Right lung (tissue), 5 donors: ENCODE data around the gene RBM17. TPM values are rescaled to one million over a fixed set of nuclear protein-coding genes. Genes with fewer than 3 reads are reported as not detected.
"Not testable (repeated sequence)": the region's sequence is repeated elsewhere in the genome, so short reads cannot be mapped to it uniquely, and the experiment has no call there.

Experiments
- DNase-seq, 2 donors: peaks; one replicate each; pipeline ENCODE4 v3.0.0-alpha.2; 2013
- polyA plus RNA-seq, 5 donors: library from polyadenylated mRNA; unstranded; fragments of 120-200 nt; gene quantifications; one replicate each; pipeline versions ENCODE4 v1.2.1 to v1.2.3, GENCODE V29; 2013; ENCODE audit warnings: inconsistent platforms in 1 of 5, low replicate concordance in 1 of 5; ENCODE audit not compliant: insufficient read length in 5 of 5, insufficient read depth in 1 of 5

The RBM17 gene
- polyA plus RNA-seq, 5 donors, result 157 to 211 (median 190) TPM

- no peak for DNase-seq
Observed at GRCh38 chr10:6151087-6151977, 62.5 kb downstream of the RBM17 start.

- no peak for DNase-seq
Observed at GRCh38 chr10:6153845-6154244, 65.0 kb downstream of the RBM17 start.

GRCh38 chr10:6154566-6154965 lies 65.7 kb downstream of the RBM17 start:
- DNase-seq, result no peak

GRCh38 chr10:6158276-6158675 lies 69.4 kb downstream of the RBM17 start:
- DNase-seq, result no peak

DNA sequence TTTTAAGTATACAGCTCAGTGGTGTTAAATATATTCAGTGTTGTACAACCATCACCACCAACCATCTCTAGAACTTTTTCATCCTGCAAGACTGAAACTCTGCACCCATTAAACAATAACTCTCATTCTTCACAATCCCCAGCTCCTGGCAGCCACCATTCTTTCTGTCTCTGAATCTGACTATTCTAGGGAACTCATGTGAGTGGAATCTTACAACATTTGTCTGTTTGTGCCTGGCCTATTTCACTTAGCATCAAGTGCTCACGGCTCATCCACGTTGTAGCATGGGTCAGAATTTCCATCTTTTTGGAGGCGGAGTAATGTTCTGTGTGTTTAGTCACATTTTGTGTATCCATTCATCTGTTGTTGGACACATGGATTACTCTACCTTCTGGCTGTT lies 73.1 kb downstream of the RBM17 start:
- no peak for DNase-seq

- no peak for DNase-seq
Observed at GRCh38 chr10:6162589-6163356, 73.9 kb downstream of the RBM17 start.

DNA sequence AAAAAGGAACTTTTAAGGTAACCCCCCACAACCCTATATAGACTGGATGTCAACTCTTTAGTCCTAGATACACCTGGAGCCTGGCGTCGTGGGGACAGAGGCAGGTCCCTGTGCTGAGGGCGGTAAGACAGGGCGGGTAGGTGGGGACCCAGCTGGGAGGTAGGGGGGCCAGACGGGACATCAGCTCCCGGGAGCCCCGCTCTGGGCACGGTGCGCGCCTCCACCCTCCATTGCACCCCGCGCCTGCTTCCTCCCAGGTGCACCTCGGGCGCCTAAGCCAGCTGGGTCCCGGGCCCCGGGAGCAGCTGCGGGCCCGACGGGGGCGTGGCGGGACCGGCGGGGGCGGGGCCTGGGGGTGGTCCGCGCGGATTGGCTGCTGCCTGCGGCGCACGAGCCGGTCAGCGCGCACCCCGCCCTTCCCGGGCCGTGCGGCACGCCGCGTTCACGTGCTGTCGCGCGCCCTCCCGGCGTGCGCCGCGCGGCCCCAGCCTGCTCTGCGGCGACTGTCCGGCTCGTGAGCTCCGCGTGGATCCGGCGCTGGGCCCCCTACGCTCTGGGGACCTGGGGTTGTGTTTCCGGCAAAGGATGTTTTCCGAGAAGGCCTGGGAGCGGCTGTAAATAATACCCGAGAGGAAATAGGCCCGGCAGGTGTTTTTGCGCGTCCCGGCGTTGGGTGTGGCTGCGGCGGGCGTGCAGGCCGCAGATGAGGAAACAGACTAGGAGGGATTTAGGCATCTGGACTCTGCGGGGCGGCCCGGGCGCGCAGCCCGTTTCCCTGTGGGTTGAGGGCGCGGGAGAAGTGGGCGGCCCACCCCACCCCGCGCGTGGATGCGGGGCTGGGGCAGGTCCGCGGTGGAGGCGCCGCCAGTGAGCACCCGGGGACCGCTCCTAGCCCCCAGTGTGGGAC lies 74.8 kb downstream of the RBM17 start:
- peak; percentile 91 for DNase-seq

DNA sequence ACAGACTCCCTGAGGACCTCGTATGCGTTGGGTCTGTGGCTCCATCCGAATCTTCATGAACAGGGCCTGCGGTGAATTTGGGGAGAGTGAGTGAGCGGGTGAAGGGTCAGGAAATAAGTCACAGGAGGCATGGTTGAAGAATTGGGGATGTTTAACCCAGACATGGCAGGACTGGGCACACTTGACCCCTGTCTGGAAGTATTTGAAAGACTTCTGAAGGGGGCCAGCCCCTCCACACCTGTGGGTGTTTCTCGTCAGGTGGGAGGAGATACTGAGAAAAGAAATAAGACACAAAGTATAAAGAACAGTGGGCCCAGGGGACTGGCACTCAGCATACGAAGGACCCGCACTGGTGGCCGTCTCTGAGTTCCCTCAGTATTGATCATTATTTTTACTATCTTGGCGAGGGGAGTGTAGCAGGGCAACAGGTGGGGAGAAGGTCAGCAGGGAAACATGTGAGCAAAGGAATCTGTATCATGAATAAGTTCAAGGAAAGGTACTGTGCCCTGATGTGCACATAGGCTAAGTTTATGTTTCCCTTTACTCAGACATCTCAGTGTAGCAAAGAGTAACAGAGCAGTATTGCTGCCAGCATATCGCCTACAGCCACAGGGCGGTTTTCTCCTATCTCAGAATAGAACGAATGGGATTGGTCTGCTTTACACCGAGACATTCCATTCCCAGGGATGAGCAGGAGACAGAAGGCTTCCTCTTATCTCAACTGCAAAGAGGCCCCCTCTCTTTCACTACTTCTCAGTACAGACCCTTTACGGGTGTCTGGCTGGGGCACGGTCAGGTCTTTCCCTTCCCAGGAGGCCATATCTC lies 75.6 kb downstream of the RBM17 start:
- no peak for DNase-seq

DNA sequence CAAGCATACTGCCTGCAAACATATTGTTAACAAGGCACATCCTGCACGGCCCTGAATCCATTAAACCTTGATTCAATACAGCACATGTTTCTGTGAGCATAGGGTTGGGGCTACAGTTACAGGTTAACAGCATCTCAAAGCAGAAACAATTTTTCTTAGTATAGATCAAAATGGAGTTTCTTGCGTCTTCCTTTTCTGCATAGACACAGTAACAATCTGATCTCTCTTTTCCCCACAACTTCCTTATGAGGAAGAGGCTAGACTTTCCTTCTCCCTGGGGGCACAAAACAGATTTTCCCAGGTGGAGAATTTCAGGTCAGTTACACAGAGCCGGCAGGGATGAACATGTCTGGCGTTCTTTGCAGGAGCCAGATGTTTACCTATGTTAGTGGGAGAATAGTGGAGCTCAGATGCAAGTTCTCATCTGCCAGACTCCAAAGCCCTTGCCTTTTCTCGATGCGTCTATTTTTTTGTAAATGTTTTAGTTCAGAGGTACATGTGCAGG lies 76.4 kb downstream of the RBM17 start:
- no peak for DNase-seq

DNA sequence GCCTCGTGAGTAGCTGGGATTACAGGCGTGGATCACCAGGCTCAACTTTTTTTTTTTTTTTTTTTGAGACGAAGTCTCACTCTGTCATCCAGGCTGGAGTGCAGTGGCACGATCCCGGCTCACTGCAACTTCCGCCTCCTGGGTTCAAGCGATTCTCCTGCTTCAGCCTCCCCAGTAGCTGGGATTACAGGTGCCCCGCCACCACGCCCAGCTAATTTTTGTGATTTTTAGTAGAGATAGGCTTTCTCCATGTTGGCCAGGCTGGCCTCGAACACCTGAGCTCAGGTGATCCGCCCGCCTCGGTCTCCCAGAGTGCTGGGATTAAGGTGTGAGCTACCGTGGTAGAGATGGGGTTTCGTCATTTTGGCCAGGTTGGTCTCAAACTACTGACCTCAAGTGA lies 77.1 kb downstream of the RBM17 start:
- not testable (repeated sequence) for DNase-seq

Other genes with a start within 250 kb of the RBM17 start
- gene ANKRD16, start 199.1 kb upstream of the RBM17 start, polyA plus RNA-seq, result 10 to 100 TPM in 4 of 5 donors, 1 to 10 TPM in 1; 10.0 to 14.2 (median 11.0) TPM
- gene FBH1, start 198.8 kb upstream of the RBM17 start, polyA plus RNA-seq, result 10 to 100 TPM; 65.0 to 84.8 (median 83.9) TPM
- gene IL15RA, start 111.5 kb upstream of the RBM17 start, polyA plus RNA-seq, result 1 to 10 TPM; 4.3 to 8.6 (median 5.9) TPM
- gene IL2RA, start 26.7 kb upstream of the RBM17 start, polyA plus RNA-seq, result under 1 TPM; 0.06 to 0.27 (median 0.18) TPM
- gene PFKFB3, start 113.9 kb downstream of the RBM17 start, polyA plus RNA-seq, result 10 to 100 TPM; 12.7 to 23.4 (median 19.8) TPM